ENCODE measurements around the gene SH2D1A.

The SH2D1A gene

GRCh38 chrX:124414281-124414680 is 67.9 kb downstream of the SH2D1A start:
- DNase-seq: no peak

GRCh38 chrX:124415115-124415800 is 68.9 kb downstream of the SH2D1A start:
- intact Hi-C loops (cut with DNase I): no loop called here
- no peak for DNase-seq

More at GRCh38 chrX:124414281-124414680, 67.9 kb downstream of the SH2D1A start:
- intact Hi-C loops (cut with DNase I): no loop called here

- intact Hi-C loops (cut with DNase I): no loop called here
- DNase-seq: no peak
Observed at GRCh38 chrX:124421898-124422655, 75.7 kb downstream of the SH2D1A start.

Data from posterior cingulate gyrus (tissue), 11 donors.